HuH-7.5 (cell line): Measurements from ENCODE around the gene RNF19B.

Experiments
- DNase-seq: peaks from one replicate; pipeline ENCODE4 v3.0.0; 2011; ENCODE audit warnings: low spot score

RNF19B gene

DNA sequence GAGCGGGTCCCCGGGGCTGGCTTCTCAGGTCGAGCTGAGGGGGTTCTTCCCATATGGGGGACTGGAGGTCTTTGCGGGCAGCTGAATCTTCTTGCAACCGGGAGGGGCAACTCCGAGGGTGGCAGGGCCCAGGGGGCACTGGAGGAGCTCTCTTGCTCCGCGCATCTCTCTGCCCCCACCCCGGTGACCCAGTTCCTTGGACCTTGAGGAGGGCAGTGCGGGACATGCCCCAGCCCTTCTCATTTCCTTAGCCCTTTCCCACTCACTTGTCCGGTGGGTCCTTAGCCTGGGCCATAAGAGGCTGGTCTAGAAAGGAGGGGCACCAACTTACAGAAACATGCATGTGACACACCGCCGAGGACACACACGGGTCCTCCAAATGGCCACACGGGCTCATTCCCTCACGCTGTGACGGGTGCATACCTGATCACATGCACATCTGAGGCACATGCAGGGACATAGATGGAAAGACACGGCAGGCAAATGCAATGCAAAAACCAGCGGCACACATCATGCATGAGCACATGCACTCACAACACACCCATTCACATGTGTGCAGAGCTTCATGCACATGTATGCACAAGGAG is 77.7 kb downstream of the RNF19B start:
- no peak for DNase-seq
